ENCODE results near the gene FAM25G. TPM values are rescaled to one million over a fixed set of nuclear protein-coding genes. Genes with fewer than 3 reads are reported as not detected.
"Not testable (repeated sequence)": the region's sequence is repeated elsewhere in the genome, so short reads cannot be mapped to it uniquely, and the experiment has no call there.

The FAM25G gene
- total RNA-seq, 2 experiments from 2014 or later: not detected

- CTCF ChIA-PET; H3K4me1 Mint-ChIP-seq (ENCODE audit: low read depth); H3K9me3 Mint-ChIP-seq; H3K27me3 Mint-ChIP-seq (ENCODE audit: low read depth); H3K4me3 Mint-ChIP-seq; intact Hi-C loops (cut with micrococcal nuclease); DNase-seq; H3K36me3 Mint-ChIP-seq (ENCODE audit: low read depth); H3K27ac Mint-ChIP-seq: not testable (repeated sequence)
Measured at GRCh38 chr10:47478114-47478513, 13.4 kb downstream of the FAM25G start.

- H3K9me3 Mint-ChIP-seq; CTCF ChIA-PET; intact Hi-C loops (cut with micrococcal nuclease); H3K36me3 Mint-ChIP-seq (ENCODE audit: low read depth); H3K27ac Mint-ChIP-seq; DNase-seq; H3K4me1 Mint-ChIP-seq (ENCODE audit: low read depth); H3K4me3 Mint-ChIP-seq; H3K27me3 Mint-ChIP-seq (ENCODE audit: low read depth): not testable (repeated sequence)
Measured at GRCh38 chr10:47477078-47477477, 14.4 kb downstream of the FAM25G start.

GRCh38 chr10:47475101-47475500 is 16.4 kb downstream of the FAM25G start:
- CTCF ChIA-PET; H3K9me3 Mint-ChIP-seq; DNase-seq; H3K36me3 Mint-ChIP-seq (ENCODE audit: low read depth); H3K27me3 Mint-ChIP-seq (ENCODE audit: low read depth); intact Hi-C loops (cut with micrococcal nuclease); H3K4me3 Mint-ChIP-seq; H3K27ac Mint-ChIP-seq; H3K4me1 Mint-ChIP-seq (ENCODE audit: low read depth): not testable (repeated sequence)

GRCh38 chr10:47473516-47473915 is 18.0 kb downstream of the FAM25G start:
- CTCF ChIA-PET; H3K9me3 Mint-ChIP-seq; H3K4me1 Mint-ChIP-seq (ENCODE audit: low read depth); intact Hi-C loops (cut with micrococcal nuclease); H3K27ac Mint-ChIP-seq; DNase-seq; H3K27me3 Mint-ChIP-seq (ENCODE audit: low read depth); H3K36me3 Mint-ChIP-seq (ENCODE audit: low read depth); H3K4me3 Mint-ChIP-seq: not testable (repeated sequence)

- H3K27ac Mint-ChIP-seq; CTCF ChIA-PET; H3K9me3 Mint-ChIP-seq; H3K27me3 Mint-ChIP-seq (ENCODE audit: low read depth); H3K36me3 Mint-ChIP-seq (ENCODE audit: low read depth); H3K4me1 Mint-ChIP-seq (ENCODE audit: low read depth); DNase-seq; H3K4me3 Mint-ChIP-seq; intact Hi-C loops (cut with micrococcal nuclease): not testable (repeated sequence)
Measured at GRCh38 chr10:47472647-47473046, 18.9 kb downstream of the FAM25G start.

GRCh38 chr10:47472072-47472471 is 19.4 kb downstream of the FAM25G start:
- intact Hi-C loops (cut with micrococcal nuclease); H3K4me3 Mint-ChIP-seq; H3K9me3 Mint-ChIP-seq; DNase-seq; H3K36me3 Mint-ChIP-seq (ENCODE audit: low read depth); CTCF ChIA-PET; H3K4me1 Mint-ChIP-seq (ENCODE audit: low read depth); H3K27me3 Mint-ChIP-seq (ENCODE audit: low read depth); H3K27ac Mint-ChIP-seq: not testable (repeated sequence)

GRCh38 chr10:47468731-47469528 is 22.6 kb downstream of the FAM25G start:
- H3K4me3 Mint-ChIP-seq; H3K9me3 Mint-ChIP-seq; intact Hi-C loops (cut with micrococcal nuclease); H3K27ac Mint-ChIP-seq; CTCF ChIA-PET; H3K4me1 Mint-ChIP-seq (ENCODE audit: low read depth); H3K36me3 Mint-ChIP-seq (ENCODE audit: low read depth); H3K27me3 Mint-ChIP-seq (ENCODE audit: low read depth); DNase-seq: not testable (repeated sequence)

- intact Hi-C loops (cut with micrococcal nuclease); CTCF ChIA-PET; H3K27me3 Mint-ChIP-seq (ENCODE audit: low read depth); DNase-seq; H3K27ac Mint-ChIP-seq; H3K4me1 Mint-ChIP-seq (ENCODE audit: low read depth); H3K9me3 Mint-ChIP-seq; H3K36me3 Mint-ChIP-seq (ENCODE audit: low read depth); H3K4me3 Mint-ChIP-seq: not testable (repeated sequence)
Measured at GRCh38 chr10:47467957-47468356, 23.5 kb downstream of the FAM25G start.

- H3K36me3 Mint-ChIP-seq (ENCODE audit: low read depth); H3K9me3 Mint-ChIP-seq; CTCF ChIA-PET; H3K4me3 Mint-ChIP-seq; H3K27me3 Mint-ChIP-seq (ENCODE audit: low read depth); H3K27ac Mint-ChIP-seq; DNase-seq; intact Hi-C loops (cut with micrococcal nuclease); H3K4me1 Mint-ChIP-seq (ENCODE audit: low read depth): not testable (repeated sequence)
Measured at GRCh38 chr10:47467458-47467857, 24.0 kb downstream of the FAM25G start.

GRCh38 chr10:47465216-47465917 is 26.1 kb downstream of the FAM25G start:
- DNase-seq; H3K4me3 Mint-ChIP-seq; intact Hi-C loops (cut with micrococcal nuclease); CTCF ChIA-PET; H3K4me1 Mint-ChIP-seq (ENCODE audit: low read depth); H3K36me3 Mint-ChIP-seq (ENCODE audit: low read depth); H3K27me3 Mint-ChIP-seq (ENCODE audit: low read depth); H3K9me3 Mint-ChIP-seq; H3K27ac Mint-ChIP-seq: not testable (repeated sequence)

- H3K27ac Mint-ChIP-seq; DNase-seq; H3K4me3 Mint-ChIP-seq; H3K4me1 Mint-ChIP-seq (ENCODE audit: low read depth); H3K36me3 Mint-ChIP-seq (ENCODE audit: low read depth); H3K27me3 Mint-ChIP-seq (ENCODE audit: low read depth); H3K9me3 Mint-ChIP-seq; CTCF ChIA-PET; intact Hi-C loops (cut with micrococcal nuclease): not testable (repeated sequence)
Measured at GRCh38 chr10:47462577-47463358, 28.7 kb downstream of the FAM25G start.

GRCh38 chr10:47461261-47461687 is 30.2 kb downstream of the FAM25G start:
- intact Hi-C loops (cut with micrococcal nuclease); H3K27me3 Mint-ChIP-seq (ENCODE audit: low read depth); H3K27ac Mint-ChIP-seq; CTCF ChIA-PET; H3K4me1 Mint-ChIP-seq (ENCODE audit: low read depth); H3K9me3 Mint-ChIP-seq; H3K36me3 Mint-ChIP-seq (ENCODE audit: low read depth): not testable (repeated sequence)
- H3K4me3 Mint-ChIP-seq: peak overlapping the region; percentile 29
- DNase-seq: peak; percentile 56

All from activated naive CD4-positive, alpha-beta T cell treated with anti-CD3 and anti-CD28 coated beads for 36 hours (primary cell).